HepG2 (cell line): ENCODE data around the gene FKBP10. TPM values are rescaled to one million over a fixed set of nuclear protein-coding genes. Genes with fewer than 3 reads are reported as not detected.

Source experiments
- ARNT2 ChIP-seq: sonication (generic); formaldehyde crosslinking; IDR thresholded peaks from 2 replicates; pipeline ENCODE4 v1.8.0; 2022; ENCODE audit warnings: mild to moderate bottlenecking, low read depth, missing genetic modification reagents, moderate library complexity
- GTF3A ChIP-seq: sonication (generic); formaldehyde crosslinking; conservative IDR thresholded peaks from 2 replicates; pipeline ENCODE4 v1.4.0; 2020; ENCODE audit warnings: mild to moderate bottlenecking, missing genetic modification reagents
- RXRA ChIP-seq: sonication (generic); formaldehyde crosslinking; IDR thresholded peaks from 2 replicates; pipeline ENCODE4 v1.5.1; 2020; ENCODE audit warnings: missing genetic modification reagents
- SMARCC2 ChIP-seq: fragments of 450-650 bp; IDR thresholded peaks from 2 replicates; pipeline ENCODE4 v1.6.1; 2017; ENCODE audit warnings: antibody characterized with exemption, mild to moderate bottlenecking
- ZBTB7B ChIP-seq: sonication (generic); formaldehyde crosslinking; IDR thresholded peaks from 2 replicates; pipeline ENCODE4 v1.4.0; 2020; ENCODE audit warnings: missing genetic modification reagents
- ZNF333 ChIP-seq: sonication (generic); formaldehyde crosslinking; IDR thresholded peaks from 2 replicates; pipeline ENCODE4 v1.4.0; 2020; ENCODE audit warnings: mild to moderate bottlenecking, missing genetic modification reagents, borderline replicate concordance
- ZNF44 ChIP-seq: sonication (generic); formaldehyde crosslinking; IDR thresholded peaks from 2 replicates; pipeline ENCODE4 v1.5.1; 2020; ENCODE audit warnings: mild to moderate bottlenecking, missing genetic modification reagents
- ZNF598 ChIP-seq: sonication (generic); formaldehyde crosslinking; IDR thresholded peaks from 2 replicates; pipeline ENCODE4 v1.5.1; 2020; ENCODE audit warnings: mild to moderate bottlenecking, missing genetic modification reagents, borderline replicate concordance
- ZNF615 ChIP-seq: sonication (generic); formaldehyde crosslinking; IDR thresholded peaks from 2 replicates; pipeline ENCODE4 v1.5.0; 2020; ENCODE audit warnings: mild to moderate bottlenecking, missing genetic modification reagents, borderline replicate concordance
- ZNF644 ChIP-seq: IDR thresholded peaks from 2 replicates; pipeline ENCODE4 v1.6.1; 2016; ENCODE audit warnings: low read depth
- ZNF768 ChIP-seq: sonication (generic); formaldehyde crosslinking; IDR thresholded peaks from 2 replicates; pipeline ENCODE4 v1.4.0; 2020; ENCODE audit warnings: missing genetic modification reagents
- polyA plus RNA-seq, 8 experiments: library from polyadenylated mRNA; depleted of rRNA in 3 of 8; stranded (reverse) in 7 of 8; unstranded in 1 of 8; fragments of >200 nt; fragmentation: Illumina TruSeq in 4 of 8; extraction: Trizol in 4 of 8; gene quantifications; 2 replicates each; pipeline versions ENCODE4 v1.2.1 to v1.2.3, GENCODE V29; 2011 to 2016; ENCODE audit warnings: low read depth in 4 of 8, missing spikeins in 1 of 8, mixed read lengths in 1 of 8; ENCODE audit not compliant: insufficient read depth in 1 of 8
- total RNA-seq, 5 experiments: library from RNA; depleted of rRNA; stranded (reverse); fragments of >200 nt; fragmentation: Illumina TruSeq; extraction: Trizol; gene quantifications; 2 replicates each; pipeline ENCODE4 v1.2.3, GENCODE V29; 2016; ENCODE audit warnings: low read depth in 1 of 5
- TF ChIP-seq, protein P1 (sequence below): sonication (generic); formaldehyde crosslinking; IDR thresholded peaks from 2 replicates; pipeline ENCODE4 v1.4.0; 2020; ENCODE audit warnings: missing genetic modification reagents
- TF ChIP-seq, protein P2 (sequence below): sonication (generic); formaldehyde crosslinking; IDR thresholded peaks from 2 replicates; pipeline ENCODE4 v1.4.0; 2020; ENCODE audit warnings: missing genetic modification reagents
- TF ChIP-seq, protein P3 (sequence below): sonication (generic); formaldehyde crosslinking; IDR thresholded peaks from 2 replicates; pipeline ENCODE4 v1.8.0; 2022; ENCODE audit warnings: mild to moderate bottlenecking, missing genetic modification reagents, moderate library complexity
- TF ChIP-seq, protein P4 (sequence below): sonication (generic); formaldehyde crosslinking; IDR thresholded peaks from 2 replicates; pipeline ENCODE4 v1.4.0; 2020; ENCODE audit warnings: missing genetic modification reagents, borderline replicate concordance
- TF ChIP-seq, protein P5 (sequence below): sonication (generic); formaldehyde crosslinking; IDR thresholded peaks from 2 replicates; pipeline ENCODE4 v1.8.0; 2022; ENCODE audit warnings: missing genetic modification reagents, mild to moderate bottlenecking, moderate library complexity, borderline replicate concordance

Gene FKBP10
- total and polyA plus RNA-seq, 2 of the 13 experiments (the other 11 are each of a cell fraction or from before 2014, with no cell fraction given): 149 to 573 TPM

DNA sequence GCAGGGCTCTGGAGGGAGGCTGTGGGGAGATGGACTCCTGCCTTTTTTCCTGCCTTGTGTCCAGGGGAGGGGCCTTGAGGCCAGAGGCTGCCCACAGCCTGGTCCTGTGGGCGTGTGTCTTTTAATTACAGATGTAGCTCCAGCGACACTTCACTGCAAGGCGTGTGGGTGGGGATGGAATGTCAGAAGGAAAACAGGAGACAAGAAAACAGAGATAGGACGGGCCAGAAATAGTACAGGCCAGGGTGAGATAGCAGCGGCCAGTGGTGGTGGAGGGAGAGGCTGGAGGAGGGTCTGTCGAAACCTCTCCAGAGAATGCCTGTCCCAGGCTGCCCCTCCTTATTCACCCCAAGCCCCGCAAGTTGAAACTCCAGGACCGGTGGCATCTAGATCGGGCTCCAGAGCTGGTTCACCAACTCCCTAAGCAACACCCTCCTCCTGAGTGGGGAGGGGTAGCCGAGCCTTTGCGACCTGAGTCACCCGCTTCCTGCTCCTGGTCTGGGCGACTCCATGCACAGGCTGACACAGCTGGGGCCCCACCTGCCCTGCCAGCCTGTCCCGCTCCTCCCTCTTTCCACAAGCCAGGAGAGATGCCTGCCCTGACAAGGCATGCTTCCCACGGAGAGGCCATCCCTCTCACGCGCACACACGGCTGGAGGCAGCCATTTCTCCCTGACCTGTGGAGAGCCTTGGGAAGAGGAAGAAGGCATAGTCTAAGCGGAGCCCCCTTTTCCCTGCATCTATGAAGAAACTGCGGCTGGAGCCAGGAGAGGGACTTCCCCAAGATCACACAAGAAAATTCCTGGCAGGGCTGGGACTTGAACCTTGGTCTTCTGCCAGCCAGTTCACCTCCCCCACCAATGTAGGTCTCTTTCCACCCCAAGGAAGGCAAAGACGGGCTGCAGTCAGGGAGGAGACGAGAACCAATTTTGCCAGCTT is 19.7 kb upstream of the FKBP10 start (continued):
- TF ChIP-seq, protein P1, sequence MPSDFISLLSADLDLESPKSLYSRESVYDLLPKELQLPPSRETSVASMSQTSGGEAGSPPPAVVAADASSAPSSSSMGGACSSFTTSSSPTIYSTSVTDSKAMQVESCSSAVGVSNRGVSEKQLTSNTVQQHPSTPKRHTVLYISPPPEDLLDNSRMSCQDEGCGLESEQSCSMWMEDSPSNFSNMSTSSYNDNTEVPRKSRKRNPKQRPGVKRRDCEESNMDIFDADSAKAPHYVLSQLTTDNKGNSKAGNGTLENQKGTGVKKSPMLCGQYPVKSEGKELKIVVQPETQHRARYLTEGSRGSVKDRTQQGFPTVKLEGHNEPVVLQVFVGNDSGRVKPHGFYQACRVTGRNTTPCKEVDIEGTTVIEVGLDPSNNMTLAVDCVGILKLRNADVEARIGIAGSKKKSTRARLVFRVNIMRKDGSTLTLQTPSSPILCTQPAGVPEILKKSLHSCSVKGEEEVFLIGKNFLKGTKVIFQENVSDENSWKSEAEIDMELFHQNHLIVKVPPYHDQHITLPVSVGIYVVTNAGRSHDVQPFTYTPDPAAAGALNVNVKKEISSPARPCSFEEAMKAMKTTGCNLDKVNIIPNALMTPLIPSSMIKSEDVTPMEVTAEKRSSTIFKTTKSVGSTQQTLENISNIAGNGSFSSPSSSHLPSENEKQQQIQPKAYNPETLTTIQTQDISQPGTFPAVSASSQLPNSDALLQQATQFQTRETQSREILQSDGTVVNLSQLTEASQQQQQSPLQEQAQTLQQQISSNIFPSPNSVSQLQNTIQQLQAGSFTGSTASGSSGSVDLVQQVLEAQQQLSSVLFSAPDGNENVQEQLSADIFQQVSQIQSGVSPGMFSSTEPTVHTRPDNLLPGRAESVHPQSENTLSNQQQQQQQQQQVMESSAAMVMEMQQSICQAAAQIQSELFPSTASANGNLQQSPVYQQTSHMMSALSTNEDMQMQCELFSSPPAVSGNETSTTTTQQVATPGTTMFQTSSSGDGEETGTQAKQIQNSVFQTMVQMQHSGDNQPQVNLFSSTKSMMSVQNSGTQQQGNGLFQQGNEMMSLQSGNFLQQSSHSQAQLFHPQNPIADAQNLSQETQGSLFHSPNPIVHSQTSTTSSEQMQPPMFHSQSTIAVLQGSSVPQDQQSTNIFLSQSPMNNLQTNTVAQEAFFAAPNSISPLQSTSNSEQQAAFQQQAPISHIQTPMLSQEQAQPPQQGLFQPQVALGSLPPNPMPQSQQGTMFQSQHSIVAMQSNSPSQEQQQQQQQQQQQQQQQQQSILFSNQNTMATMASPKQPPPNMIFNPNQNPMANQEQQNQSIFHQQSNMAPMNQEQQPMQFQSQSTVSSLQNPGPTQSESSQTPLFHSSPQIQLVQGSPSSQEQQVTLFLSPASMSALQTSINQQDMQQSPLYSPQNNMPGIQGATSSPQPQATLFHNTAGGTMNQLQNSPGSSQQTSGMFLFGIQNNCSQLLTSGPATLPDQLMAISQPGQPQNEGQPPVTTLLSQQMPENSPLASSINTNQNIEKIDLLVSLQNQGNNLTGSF (CRISPR knock-in tag): no peak
- TF ChIP-seq ZNF333 (CRISPR knock-in tag): peak; percentile 59; the same call in 1 of the 2 replicates
- TF ChIP-seq, protein P2, sequence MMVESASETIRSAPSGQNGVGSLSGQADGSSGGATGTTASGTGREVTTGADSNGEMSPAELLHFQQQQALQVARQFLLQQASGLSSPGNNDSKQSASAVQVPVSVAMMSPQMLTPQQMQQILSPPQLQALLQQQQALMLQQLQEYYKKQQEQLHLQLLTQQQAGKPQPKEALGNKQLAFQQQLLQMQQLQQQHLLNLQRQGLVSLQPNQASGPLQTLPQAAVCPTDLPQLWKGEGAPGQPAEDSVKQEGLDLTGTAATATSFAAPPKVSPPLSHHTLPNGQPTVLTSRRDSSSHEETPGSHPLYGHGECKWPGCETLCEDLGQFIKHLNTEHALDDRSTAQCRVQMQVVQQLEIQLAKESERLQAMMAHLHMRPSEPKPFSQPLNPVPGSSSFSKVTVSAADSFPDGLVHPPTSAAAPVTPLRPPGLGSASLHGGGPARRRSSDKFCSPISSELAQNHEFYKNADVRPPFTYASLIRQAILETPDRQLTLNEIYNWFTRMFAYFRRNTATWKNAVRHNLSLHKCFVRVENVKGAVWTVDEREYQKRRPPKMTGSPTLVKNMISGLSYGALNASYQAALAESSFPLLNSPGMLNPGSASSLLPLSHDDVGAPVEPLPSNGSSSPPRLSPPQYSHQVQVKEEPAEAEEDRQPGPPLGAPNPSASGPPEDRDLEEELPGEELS (CRISPR knock-in tag): 0 out of 2 replicates have a peak, but pooled peaks have one; percentile 21
- peak; percentile 30; the same call in 1 of the 2 replicates for TF ChIP-seq ZNF768 (CRISPR knock-in tag)
- TF ChIP-seq ZNF615 (CRISPR knock-in tag): 0 out of 2 replicates have a peak, but pooled peaks have one; percentile 47
- peak; percentile 52 for TF ChIP-seq RXRA (CRISPR knock-in tag)
- TF ChIP-seq, protein P3, sequence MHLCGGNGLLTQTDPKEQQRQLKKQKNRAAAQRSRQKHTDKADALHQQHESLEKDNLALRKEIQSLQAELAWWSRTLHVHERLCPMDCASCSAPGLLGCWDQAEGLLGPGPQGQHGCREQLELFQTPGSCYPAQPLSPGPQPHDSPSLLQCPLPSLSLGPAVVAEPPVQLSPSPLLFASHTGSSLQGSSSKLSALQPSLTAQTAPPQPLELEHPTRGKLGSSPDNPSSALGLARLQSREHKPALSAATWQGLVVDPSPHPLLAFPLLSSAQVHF: no peak
- TF ChIP-seq ZNF44 (CRISPR knock-in tag): no peak
- 0 out of 2 replicates have a peak, but pooled peaks have one; percentile 17 for TF ChIP-seq ZBTB7B (CRISPR knock-in tag)
- TF ChIP-seq, protein P4, sequence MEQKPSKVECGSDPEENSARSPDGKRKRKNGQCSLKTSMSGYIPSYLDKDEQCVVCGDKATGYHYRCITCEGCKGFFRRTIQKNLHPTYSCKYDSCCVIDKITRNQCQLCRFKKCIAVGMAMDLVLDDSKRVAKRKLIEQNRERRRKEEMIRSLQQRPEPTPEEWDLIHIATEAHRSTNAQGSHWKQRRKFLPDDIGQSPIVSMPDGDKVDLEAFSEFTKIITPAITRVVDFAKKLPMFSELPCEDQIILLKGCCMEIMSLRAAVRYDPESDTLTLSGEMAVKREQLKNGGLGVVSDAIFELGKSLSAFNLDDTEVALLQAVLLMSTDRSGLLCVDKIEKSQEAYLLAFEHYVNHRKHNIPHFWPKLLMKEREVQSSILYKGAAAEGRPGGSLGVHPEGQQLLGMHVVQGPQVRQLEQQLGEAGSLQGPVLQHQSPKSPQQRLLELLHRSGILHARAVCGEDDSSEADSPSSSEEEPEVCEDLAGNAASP: peak; percentile 26; the same call in 1 of the 2 replicates
- TF ChIP-seq ARNT2 (CRISPR knock-in tag): 0 out of 2 replicates have a peak, but pooled peaks have one; percentile 18
- TF ChIP-seq, protein P5, sequence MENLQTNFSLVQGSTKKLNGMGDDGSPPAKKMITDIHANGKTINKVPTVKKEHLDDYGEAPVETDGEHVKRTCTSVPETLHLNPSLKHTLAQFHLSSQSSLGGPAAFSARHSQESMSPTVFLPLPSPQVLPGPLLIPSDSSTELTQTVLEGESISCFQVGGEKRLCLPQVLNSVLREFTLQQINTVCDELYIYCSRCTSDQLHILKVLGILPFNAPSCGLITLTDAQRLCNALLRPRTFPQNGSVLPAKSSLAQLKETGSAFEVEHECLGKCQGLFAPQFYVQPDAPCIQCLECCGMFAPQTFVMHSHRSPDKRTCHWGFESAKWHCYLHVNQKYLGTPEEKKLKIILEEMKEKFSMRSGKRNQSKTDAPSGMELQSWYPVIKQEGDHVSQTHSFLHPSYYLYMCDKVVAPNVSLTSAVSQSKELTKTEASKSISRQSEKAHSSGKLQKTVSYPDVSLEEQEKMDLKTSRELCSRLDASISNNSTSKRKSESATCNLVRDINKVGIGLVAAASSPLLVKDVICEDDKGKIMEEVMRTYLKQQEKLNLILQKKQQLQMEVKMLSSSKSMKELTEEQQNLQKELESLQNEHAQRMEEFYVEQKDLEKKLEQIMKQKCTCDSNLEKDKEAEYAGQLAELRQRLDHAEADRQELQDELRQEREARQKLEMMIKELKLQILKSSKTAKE (CRISPR knock-in tag): peak; percentile 59; the same call in 1 of the 2 replicates
- TF ChIP-seq ZNF598 (CRISPR knock-in tag): peak; percentile 24; the same call in 1 of the 2 replicates
- 0 out of 2 replicates have a peak, but pooled peaks have one; percentile 14 for TF ChIP-seq ZNF644
- TF ChIP-seq GTF3A: no peak
- no peak for TF ChIP-seq SMARCC2
